Left lung (tissue), 10 donors: Measurements from ENCODE around the gene AGMAT. TPM values are rescaled to one million over a fixed set of nuclear protein-coding genes. Genes with fewer than 3 reads are reported as not detected.

Source experiments
- ATAC-seq: fragments of 200-7000 bp; cut with Tn5 transposase; one replicate; pipeline ENCODE4 v1.9.1; 2020; ENCODE audit warnings: moderate library complexity
- DNase-seq, 4 donors: peaks; one replicate each; pipeline ENCODE4 v3.0.0-alpha.2; 2013 to 2020
- H3K27ac ChIP-seq, 2 donors: fragments of 200-600 bp; sonication (generic) in 1 of 2; one replicate each; pipeline versions ENCODE4 v1.5.0 to v1.8.0; 2020 to 2021
- H3K27me3 ChIP-seq, 2 donors: fragments of 200-600 bp; sonication (generic) in 1 of 2; one replicate each; pipeline versions ENCODE4 v1.5.0 to v1.8.0; 2020 to 2021
- H3K36me3 ChIP-seq, 2 donors: fragments of 200-600 bp; sonication (generic) in 1 of 2; one replicate each; pipeline versions ENCODE4 v1.5.0 to v1.8.0; 2020 to 2021
- H3K4me1 ChIP-seq, 2 donors: fragments of 200-600 bp; one replicate each; pipeline ENCODE4 v1.8.0; 2021
- H3K4me3 ChIP-seq, 2 donors: fragments of 200-600 bp; sonication (generic) in 1 of 2; one replicate each; pipeline versions ENCODE4 v1.5.0 to v1.8.0; 2020 to 2021; ENCODE audit warnings: mild to moderate bottlenecking in 1 of 2
- H3K9me3 ChIP-seq, 2 donors: fragments of 200-600 bp; sonication (generic) in 1 of 2; one replicate each; pipeline versions ENCODE4 v1.5.0 to v1.8.0; 2020 to 2021
- CTCF ChIP-seq, 2 donors: fragments of 200-600 bp; sonication (generic) in 1 of 2; IDR thresholded peaks; one replicate each; pipeline versions ENCODE4 v1.5.0 to v1.8.0; 2021; ENCODE audit warnings: antibody characterized with exemption in 2 of 2
- intact Hi-C, 2 donors: fragments of 100-400 bp; cut with DNase I; formaldehyde crosslinking; loops; one replicate each; pipeline versions ENCODE4 v1.11.2 to v1.14.2; 2022
- polyA plus RNA-seq, 6 donors: library from polyadenylated mRNA; unstranded; fragments of 120-200 nt; gene quantifications; one replicate each; pipeline ENCODE4 v1.2.1, GENCODE V29; 2013; ENCODE audit not compliant: insufficient read length in 6 of 6
- total RNA-seq, 2 donors: library from RNA; stranded (reverse); fragmentation: NEBNext Ultra II Directional; extraction: Animal tissue kit (Norgen Biotek cat#: 25700); gene quantifications; one replicate each; pipeline ENCODE4 v1.2.1, GENCODE V29; 2021
- donor health status: DM: no; HTN: yes; CAD: no.
- donor health status: DM: no; HTN: no; CAD: no.

Gene AGMAT
- total and polyA plus RNA-seq, 8 donors, result 0.35 to 1.1 (median 0.72) TPM

- no peak overlapping the region for H3K27ac ChIP-seq
- peaks cover 0 to 97% of the 10 kb centered on the region in 2 donors for H3K36me3 ChIP-seq
- no peak overlapping the region for H3K4me3 ChIP-seq
- H3K4me1 ChIP-seq, result no peaks in the 10 kb centered on the region
- intact Hi-C loops, result no loop called here
- ATAC-seq (no peak), DNase-seq (no peak)
- H3K27me3 ChIP-seq, result no peaks in the 10 kb centered on the region
- H3K9me3 ChIP-seq, result no peaks in the 10 kb centered on the region
- TF ChIP-seq CTCF (IDR thresholded peaks at IDR 0.05), result no peak
Measured at GRCh38 chr1:15543251-15543588, 41.6 kb downstream of the AGMAT start.

- ATAC-seq (no peak), DNase-seq (no peak)
- intact Hi-C loops, result no loop called here
- H3K27me3 ChIP-seq, result no peaks in the 10 kb centered on the region
- no peak overlapping the region for H3K4me3 ChIP-seq
- no peak for TF ChIP-seq CTCF (IDR thresholded peaks at IDR 0.05)
- no peaks in the 10 kb centered on the region for H3K4me1 ChIP-seq
- peaks cover 0 to 97% of the 10 kb centered on the region in 2 donors for H3K36me3 ChIP-seq
- no peak overlapping the region for H3K27ac ChIP-seq
- no peaks in the 10 kb centered on the region for H3K9me3 ChIP-seq
Measured at GRCh38 chr1:15542388-15543250, 42.2 kb downstream of the AGMAT start.

GRCh38 chr1:15541231-15541792, 43.5 kb downstream of the AGMAT start:
- TF ChIP-seq CTCF (IDR thresholded peaks at IDR 0.05), result no peak
- Histone ChIP-seq H3K9me3 (no peaks in the 10 kb centered on the region), H3K4me3 (no peak overlapping the region), H3K4me1 (no peaks in the 10 kb centered on the region), H3K27me3 (no peaks in the 10 kb centered on the region), H3K36me3 (peaks cover 0 to 97% of the 10 kb centered on the region in 2 donors), H3K27ac (no peak overlapping the region)
- ATAC-seq (no peak), DNase-seq (no peak)
- intact Hi-C loops, result no loop called here

- TF ChIP-seq CTCF (IDR thresholded peaks at IDR 0.05), result no peak
- intact Hi-C loops, result no loop called here
- Histone ChIP-seq H3K9me3 (no peaks in the 10 kb centered on the region), H3K27ac (no peak overlapping the region), H3K27me3 (no peaks in the 10 kb centered on the region), H3K36me3 (peaks cover 0 to 97% of the 10 kb centered on the region in 2 donors), H3K4me3 (no peak overlapping the region), H3K4me1 (no peaks in the 10 kb centered on the region)
- no peak for DNase-seq
- no peak for ATAC-seq
Measured at GRCh38 chr1:15540186-15540585, 44.7 kb downstream of the AGMAT start.

- DNase-seq (no peak), ATAC-seq (no peak)
- Histone ChIP-seq H3K27ac (no peak overlapping the region), H3K36me3 (peaks cover 0 to 100% of the 10 kb centered on the region in 2 donors), H3K9me3 (no peaks in the 10 kb centered on the region), H3K4me3 (no peak overlapping the region), H3K27me3 (no peaks in the 10 kb centered on the region), H3K4me1 (no peaks in the 10 kb centered on the region)
- intact Hi-C loops, result no loop called here
- TF ChIP-seq CTCF (IDR thresholded peaks at IDR 0.05), result no peak
Measured at GRCh38 chr1:15538771-15539170, 46.1 kb downstream of the AGMAT start.
